BLaER1 treated with 17β-estradiol and CSF1 and Interleukin-3, amounts not matched to agents 10 nM and 100 nM (cell line): Measurements from ENCODE around the gene DGKG.
A peak's percentile ranks its signal among the peaks of the same experiment; 100 is the strongest.

ENCODE experiments used
- H3K27ac ChIP-seq, 11 experiments: shearing (Covaris generic); formaldehyde crosslinking; 2 replicates each; pipeline ENCODE4 v1.8.1; 2022
- H3K27me3 ChIP-seq, 11 experiments: shearing (Covaris generic); formaldehyde crosslinking; 2 replicates each; pipeline ENCODE4 v1.8.1; 2022
- H3K36me3 ChIP-seq, 11 experiments: shearing (Covaris generic); formaldehyde crosslinking; 2 replicates each; pipeline ENCODE4 v1.8.1; 2022
- H3K4me1 ChIP-seq, 10 experiments: shearing (Covaris generic); formaldehyde crosslinking; 2 replicates each; pipeline ENCODE4 v1.8.1; 2022
- H3K4me2 ChIP-seq, 11 experiments: shearing (Covaris generic); formaldehyde crosslinking; 2 replicates each; pipeline ENCODE4 v1.8.1; 2022
- H3K4me3 ChIP-seq, 10 experiments: shearing (Covaris generic); formaldehyde crosslinking; 2 replicates each; pipeline ENCODE4 v1.8.1; 2022
- H3K9ac ChIP-seq, 11 experiments: shearing (Covaris generic); formaldehyde crosslinking; 2 replicates each; pipeline ENCODE4 v1.8.1; 2022
- H3K9me3 ChIP-seq, 11 experiments: shearing (Covaris generic); formaldehyde crosslinking; replicated peaks in 1 of 11; 2 replicates each; pipeline ENCODE4 v1.8.1; 2022
- H4K20me1 ChIP-seq, 11 experiments: shearing (Covaris generic); formaldehyde crosslinking; 2 replicates each; pipeline ENCODE4 v1.8.1; 2022
- Cebpa-rat ChIP-seq, 11 experiments: shearing (Covaris generic); IDR thresholded peaks; 2 replicates each; pipeline ENCODE4 v1.8.1; 2022

DGKG gene

GRCh38 chr3:186218421-186218820 lies 143.6 kb downstream of the DGKG start:
- no peaks in the 10 kb centered on the region for H3K36me3 ChIP-seq
- H3K9ac ChIP-seq: no peak overlapping the region
- TF ChIP-seq Cebpa-rat (IDR thresholded peaks at IDR 0.05): no peak
- peak overlapping the region in 3 of 11 experiments; percentile 7 to 97 (median 54); a peak in 3 of 22 replicates for H3K4me2 ChIP-seq
- no peak overlapping the region for H3K4me3 ChIP-seq
- no peaks in the 10 kb centered on the region; a peak in 2 of 22 replicates for H3K9me3 ChIP-seq
- H4K20me1 ChIP-seq: no peaks in the 10 kb centered on the region; a peak in 1 of 22 replicates
- no peaks in the 10 kb centered on the region for H3K27me3 ChIP-seq
- peaks cover 31 to 74% (median 61%) of the 10 kb centered on the region in 10 experiments for H3K4me1 ChIP-seq
- no peak overlapping the region for H3K27ac ChIP-seq

- Histone ChIP-seq H3K4me1 (peaks cover 32 to 78% (median 67%) of the 10 kb centered on the region in 10 experiments), H3K27me3 (no peaks in the 10 kb centered on the region), H3K36me3 (no peaks in the 10 kb centered on the region), H3K27ac (no peak overlapping the region), H4K20me1 (no peaks in the 10 kb centered on the region; a peak in 1 of 22 replicates), H3K4me3 (no peak overlapping the region), H3K9me3 (no peaks in the 10 kb centered on the region; a peak in 2 of 22 replicates), H3K4me2 (peak overlapping the region; percentile 7 to 99 (median 54); a peak in 17 of 22 replicates), H3K9ac (no peak overlapping the region)
- no peak for TF ChIP-seq Cebpa-rat (IDR thresholded peaks at IDR 0.05)
These were observed 144.2 kb downstream of the DGKG start for GRCh38 chr3:186217820-186218164.

- no peaks in the 10 kb centered on the region; a peak in 2 of 22 replicates for H3K9me3 ChIP-seq
- no peaks in the 10 kb centered on the region for H3K36me3 ChIP-seq
- no peaks in the 10 kb centered on the region; a peak in 1 of 22 replicates for H4K20me1 ChIP-seq
- no peaks in the 10 kb centered on the region for H3K27me3 ChIP-seq
- peak overlapping the region in 10 of 11 experiments; percentile 13 to 99 (median 90); a peak in 16 of 22 replicates for H3K4me2 ChIP-seq
- H3K4me1 ChIP-seq: peaks cover 38 to 84% (median 73%) of the 10 kb centered on the region in 10 experiments
- no peak overlapping the region for H3K4me3 ChIP-seq
- no peak overlapping the region for H3K27ac ChIP-seq
- no peak overlapping the region for H3K9ac ChIP-seq
- TF ChIP-seq Cebpa-rat (IDR thresholded peaks at IDR 0.05): no peak
These were observed 144.9 kb downstream of the DGKG start for GRCh38 chr3:186216900-186217819.

GRCh38 chr3:186214670-186215069 lies 147.4 kb downstream of the DGKG start:
- Histone ChIP-seq H3K36me3 (no peaks in the 10 kb centered on the region), H3K9me3 (no peaks in the 10 kb centered on the region; a peak in 2 of 22 replicates), H3K27me3 (no peaks in the 10 kb centered on the region), H3K4me3 (no peak overlapping the region), H3K9ac (no peak overlapping the region), H4K20me1 (no peaks in the 10 kb centered on the region), H3K4me2 (peak overlapping the region; percentile 9 to 99 (median 91); a peak in 19 of 22 replicates), H3K4me1 (peaks cover 54 to 96% (median 84%) of the 10 kb centered on the region in 10 experiments), H3K27ac (no peak overlapping the region)
- no peak for TF ChIP-seq Cebpa-rat (IDR thresholded peaks at IDR 0.05)

- no peaks in the 10 kb centered on the region for H3K36me3 ChIP-seq
- peak overlapping the region in 1 of 11 experiments; percentile 30; a peak in 1 of 22 replicates for H3K27ac ChIP-seq
- H3K4me2 ChIP-seq: peak overlapping the region; percentile 51 to 99 (median 96)
- no peaks in the 10 kb centered on the region; a peak in 2 of 22 replicates for H3K9me3 ChIP-seq
- peaks cover 61 to 98% (median 91%) of the 10 kb centered on the region in 10 experiments for H3K4me1 ChIP-seq
- H3K27me3 ChIP-seq: no peaks in the 10 kb centered on the region
- no peak overlapping the region for H3K4me3 ChIP-seq
- no peak for TF ChIP-seq Cebpa-rat (IDR thresholded peaks at IDR 0.05)
- H4K20me1 ChIP-seq: no peaks in the 10 kb centered on the region
- H3K9ac ChIP-seq: no peak overlapping the region
These were observed 148.1 kb downstream of the DGKG start for GRCh38 chr3:186213946-186214345.

GRCh38 chr3:186212611-186213010 lies 149.4 kb downstream of the DGKG start:
- H3K9me3 ChIP-seq: no peaks in the 10 kb centered on the region; a peak in 2 of 22 replicates
- peak overlapping the region; percentile 78 to 99 (median 96); a peak in 21 of 22 replicates for H3K4me2 ChIP-seq
- no peak overlapping the region; a peak in 1 of 22 replicates for H3K27ac ChIP-seq
- no peak overlapping the region for H3K4me3 ChIP-seq
- no peak for TF ChIP-seq Cebpa-rat (IDR thresholded peaks at IDR 0.05)
- peaks cover 70 to 100% (median 98%) of the 10 kb centered on the region in 10 experiments for H3K4me1 ChIP-seq
- no peaks in the 10 kb centered on the region for H4K20me1 ChIP-seq
- no peak overlapping the region for H3K9ac ChIP-seq
- H3K27me3 ChIP-seq: no peaks in the 10 kb centered on the region
- H3K36me3 ChIP-seq: no peaks in the 10 kb centered on the region

- H3K4me1 ChIP-seq: peaks cover 76 to 100% (median 91%) of the 10 kb centered on the region in 10 experiments
- H4K20me1 ChIP-seq: no peaks in the 10 kb centered on the region
- no peaks in the 10 kb centered on the region for H3K36me3 ChIP-seq
- peak overlapping the region; percentile 63 to 83 (median 75) for H3K9ac ChIP-seq
- H3K9me3 ChIP-seq: no peaks in the 10 kb centered on the region; a peak in 2 of 22 replicates
- H3K4me2 ChIP-seq: peak overlapping the region; percentile 78 to 99 (median 96)
- no peaks in the 10 kb centered on the region for H3K27me3 ChIP-seq
- TF ChIP-seq Cebpa-rat (IDR thresholded peaks at IDR 0.05): no peak
- H3K27ac ChIP-seq: peak overlapping the region; percentile 78 to 90 (median 81)
- H3K4me3 ChIP-seq: peak overlapping the region in 8 of 10 experiments; percentile 4 to 52 (median 44); a peak in 14 of 20 replicates
These were observed 151.1 kb downstream of the DGKG start for GRCh38 chr3:186210852-186211500.

- peak overlapping the region; percentile 63 to 83 (median 75) for H3K9ac ChIP-seq
- peak overlapping the region; percentile 78 to 90 (median 81) for H3K27ac ChIP-seq
- no peaks in the 10 kb centered on the region for H3K27me3 ChIP-seq
- TF ChIP-seq Cebpa-rat (IDR thresholded peaks at IDR 0.05): 0 out of 22 replicates have a peak, but pooled peaks of 1 of the 11 experiments have one; percentile 17
- no peaks in the 10 kb centered on the region; a peak in 2 of 22 replicates for H3K9me3 ChIP-seq
- peaks cover 75 to 91% (median 87%) of the 10 kb centered on the region in 10 experiments for H3K4me1 ChIP-seq
- H3K4me3 ChIP-seq: peak overlapping the region in 8 of 10 experiments; percentile 4 to 52 (median 44); a peak in 16 of 20 replicates
- H3K36me3 ChIP-seq: no peaks in the 10 kb centered on the region
- peak overlapping the region; percentile 78 to 99 (median 96) for H3K4me2 ChIP-seq
- H4K20me1 ChIP-seq: no peaks in the 10 kb centered on the region
These were observed 152.0 kb downstream of the DGKG start for GRCh38 chr3:186209810-186210752.
